GM21528 (cell line): ENCODE data around the gene SPRR4.
"Not testable (repeated sequence)": the region's sequence is repeated elsewhere in the genome, so short reads cannot be mapped to it uniquely, and the experiment has no call there.

ENCODE experiments used
- ATAC-seq: cut with Tn5 transposase; IDR thresholded peaks from one replicate; pipeline ENCODE4 v1.9.1; 2021; ENCODE audit warnings: mild to moderate bottlenecking, moderate library complexity; ENCODE audit not compliant: unreplicated experiment, low FRiP score

SPRR4 gene

DNA sequence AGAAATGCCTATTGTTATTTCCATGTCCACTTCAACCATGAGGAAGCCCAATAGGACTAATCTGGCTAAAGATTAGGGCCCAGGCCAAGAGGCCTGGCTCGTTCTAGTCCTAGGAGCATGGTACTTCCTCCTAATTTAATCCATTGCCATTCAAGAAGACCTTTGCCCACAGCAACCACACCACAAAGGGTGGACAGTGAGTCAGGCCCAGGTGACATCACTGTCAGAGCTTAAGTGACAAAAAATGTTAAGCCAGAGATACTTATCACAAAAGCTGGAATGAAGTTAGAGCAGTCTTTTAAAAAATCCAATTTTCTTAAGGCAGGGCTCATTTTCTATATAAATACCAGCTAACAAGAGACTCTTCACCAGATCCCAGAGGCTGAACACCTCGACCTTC lies 30.9 kb downstream of the SPRR4 start, which contains the start of gene SPRR3:
SPRR3 (plus strand) TSS at position 368 of the 400 bp plus-strand sequence. CDS start 1,272 bp downstream, outside the sequence.
- no peak for ATAC-seq

DNA sequence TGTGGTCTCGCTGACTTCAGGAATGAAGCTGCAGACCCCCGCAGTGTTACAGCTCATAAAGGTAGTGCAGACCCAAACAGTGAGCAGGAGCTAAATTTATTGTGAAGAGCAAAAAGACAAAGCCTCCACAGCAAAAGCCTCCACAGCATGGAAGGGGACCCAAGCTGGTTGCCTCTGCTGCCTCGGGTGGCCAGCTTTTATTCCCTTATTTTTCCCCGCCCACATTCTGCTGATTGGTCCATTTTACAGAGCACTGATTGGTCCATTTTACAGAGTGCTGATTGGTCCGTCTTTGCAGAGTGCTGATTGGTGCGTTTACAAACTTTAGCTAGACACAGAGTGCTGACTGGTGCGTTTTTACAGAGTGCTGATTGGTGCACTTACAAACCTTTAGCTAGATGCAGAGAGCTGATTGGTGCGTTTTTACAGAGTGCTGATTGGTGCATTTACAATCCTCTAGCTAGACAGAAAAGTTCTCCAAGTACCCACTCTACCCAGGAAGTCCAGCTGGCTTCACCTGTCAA lies 40.8 kb downstream of the SPRR4 start:
- not testable (repeated sequence) for ATAC-seq

DNA sequence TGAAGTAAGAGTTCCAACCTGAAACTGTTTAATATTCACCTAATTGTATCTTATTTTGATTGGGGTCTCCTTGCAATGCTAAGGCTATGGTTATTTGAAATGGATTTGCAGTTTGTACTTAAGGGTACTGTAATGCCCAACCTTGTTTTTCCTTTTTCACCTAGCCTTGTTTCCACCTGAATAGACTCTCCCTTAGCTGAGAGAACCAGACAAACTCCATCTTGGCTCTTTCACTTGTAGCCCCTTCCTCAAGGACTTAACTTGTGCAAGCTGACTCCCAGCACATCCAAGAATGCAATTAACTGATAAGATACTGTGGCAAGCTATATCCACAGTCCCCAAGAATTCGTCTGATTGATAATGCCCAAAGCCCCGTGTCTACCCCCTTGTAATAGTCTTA lies 51.4 kb downstream of the SPRR4 start:
- not testable (repeated sequence) for ATAC-seq
